IMR-90 (cell line): ENCODE data around the gene WBP2NL. TPM values are rescaled to one million over a fixed set of nuclear protein-coding genes. Genes with fewer than 3 reads are reported as not detected.

ENCODE experiments used
- ATAC-seq: fragments of 200-7000 bp; cut with Tn5 transposase; 2 replicates; pipeline ENCODE4 v1.9.1; 2020; ENCODE audit warnings: low read depth, mild to moderate bottlenecking, moderate library complexity
- BruUV-seq: library from RNA; stranded (reverse); fragments of 400-500 nt; replicated peaks from 2 replicates; lab custom pipeline; 2021; lab: Mats Ljungman, UMichigan
- CTCF ChIA-PET: fragments of 300-600 bp; formaldehyde crosslinking; extraction: SDS; loops from one replicate; lab custom pipeline; 2021; ENCODE audit warnings: antibody characterized with exemption; lab: Yijun Ruan, JAX
- POLR2A ChIA-PET: fragments of 300-600 bp; sonication (Branson Sonifier 250); formaldehyde crosslinking; loops from one replicate; lab custom pipeline; 2022; ENCODE audit warnings: antibody characterized with exemption; ENCODE audit not compliant: unreplicated experiment; lab: Charles Lee
- DNase-seq: peaks from one replicate; pipeline ENCODE4 v3.0.0; 2013
- H2AFZ ChIP-seq: replicated peaks from 2 replicates; pipeline ENCODE3; 2013; ENCODE audit warnings: low read length, mild to moderate bottlenecking; ENCODE audit not compliant: poor library complexity
- H2AK5ac ChIP-seq: 2 replicates; pipeline ENCODE4 v1.6.1; 2013; ENCODE audit warnings: low read depth, low read length, inconsistent platforms
- H2AK9ac ChIP-seq: replicated peaks from 2 replicates; pipeline ENCODE3; 2013; ENCODE audit warnings: mild to moderate bottlenecking, low read depth, low read length, moderate library complexity; ENCODE audit not compliant: poor library complexity
- H2BK120ac ChIP-seq: 2 replicates; pipeline ENCODE4 v1.6.1; 2013; ENCODE audit warnings: low read depth, low read length, inconsistent platforms
- H2BK15ac ChIP-seq: 3 replicates; pipeline ENCODE4 v1.6.1; 2013; ENCODE audit warnings: low read depth, low read length, inconsistent platforms
- H2BK20ac ChIP-seq: 2 replicates; pipeline ENCODE4 v1.6.1; 2013; ENCODE audit warnings: low read depth, mild to moderate bottlenecking, inconsistent platforms, low read length, moderate library complexity
- H2BK5ac ChIP-seq: 2 replicates; pipeline ENCODE4 v1.6.1; 2013; ENCODE audit warnings: mild to moderate bottlenecking, low read depth, low read length, inconsistent platforms; ENCODE audit not compliant: poor library complexity, severe bottlenecking
- H3K14ac ChIP-seq: replicated peaks from 2 replicates; pipeline ENCODE4 v1.6.1; 2013; ENCODE audit warnings: low read depth, low read length, inconsistent platforms
- H3K18ac ChIP-seq: 2 replicates; pipeline ENCODE4 v1.6.1; 2013; ENCODE audit warnings: low read depth, low read length, control low read depth
- H3K23ac ChIP-seq: 2 replicates; pipeline ENCODE4 v1.6.1; 2013; ENCODE audit warnings: low read depth, low read length, inconsistent platforms
- H3K27ac ChIP-seq: 2 replicates; pipeline ENCODE4 v1.5.1; 2013; ENCODE audit warnings: mild to moderate bottlenecking, control low read depth, low read length; ENCODE audit not compliant: insufficient read depth
- H3K27me3 ChIP-seq: 2 replicates; pipeline ENCODE4 v1.6.1; 2013; ENCODE audit warnings: low read length; ENCODE audit not compliant: control insufficient read depth, insufficient read depth
- H3K36me3 ChIP-seq: 2 replicates; pipeline ENCODE4 v1.6.1; 2013; ENCODE audit warnings: low read length, mixed read lengths; ENCODE audit not compliant: control insufficient read depth, insufficient read depth
- H3K4ac ChIP-seq: 2 replicates; pipeline ENCODE4 v1.6.1; 2013; ENCODE audit warnings: low read depth, low read length, inconsistent platforms
- H3K4me1 ChIP-seq: 2 replicates; pipeline ENCODE4 v1.6.1; 2013; ENCODE audit warnings: low read length, mixed read lengths; ENCODE audit not compliant: control insufficient read depth, insufficient read depth
- H3K4me2 ChIP-seq: 2 replicates; pipeline ENCODE4 v1.6.1; 2013; ENCODE audit warnings: low read depth, mild to moderate bottlenecking, control low read depth, low read length, moderate library complexity
- H3K4me3 ChIP-seq: 2 replicates; pipeline ENCODE4 v1.5.1; 2013; ENCODE audit warnings: low read depth, mild to moderate bottlenecking, control low read depth, low read length, moderate library complexity; ENCODE audit not compliant: insufficient read depth
- H3K56ac ChIP-seq: 2 replicates; pipeline ENCODE4 v1.6.1; 2013; ENCODE audit warnings: low read length, inconsistent platforms; ENCODE audit not compliant: insufficient read depth; ENCODE audit errors: extremely low read depth
- H3K79me1 ChIP-seq, 2 experiments: 2 replicates each; pipeline ENCODE4 v1.6.1; 2013; ENCODE audit warnings: low read length in 2 of 2, inconsistent platforms in 1 of 2, low read depth in 1 of 2
- H3K9ac ChIP-seq: 2 replicates; pipeline ENCODE4 v1.6.1; 2013; ENCODE audit warnings: low read depth, low read length, control low read depth
- H3K9me1 ChIP-seq: 2 replicates; pipeline ENCODE4 v1.6.1; 2013; ENCODE audit warnings: low read length, inconsistent platforms; ENCODE audit not compliant: insufficient read depth
- H3K9me3 ChIP-seq: 2 replicates; pipeline ENCODE4 v1.6.1; 2013; ENCODE audit warnings: low read length; ENCODE audit not compliant: control insufficient read depth, insufficient read depth
- H4K20me1 ChIP-seq: 2 replicates; pipeline ENCODE4 v1.6.1; 2013; ENCODE audit warnings: low read length, inconsistent platforms; ENCODE audit not compliant: insufficient read depth
- H4K5ac ChIP-seq: 2 replicates; pipeline ENCODE4 v1.6.1; 2013; ENCODE audit warnings: mild to moderate bottlenecking, low read depth, low read length, control low read depth
- H4K8ac ChIP-seq, 2 experiments: 2 replicates each; pipeline ENCODE4 v1.6.1; 2013; ENCODE audit warnings: low read depth in 2 of 2, low read length in 2 of 2, control low read depth in 1 of 2, inconsistent platforms in 1 of 2
- H4K91ac ChIP-seq: 2 replicates; pipeline ENCODE4 v1.6.1; 2013; ENCODE audit warnings: low read depth, low read length, inconsistent platforms; ENCODE audit not compliant: insufficient read depth
- WGBS, 2 experiments: methylation state at CpG; one replicate each; pipeline versions ENCODE4 v1.1.5 to v1.1.7; 2013; ENCODE audit warnings: missing lambda C conversion rate in 2 of 2; ENCODE audit not compliant: insufficient read length in 1 of 2; ENCODE audit errors: extremely low coverage in 2 of 2; 5-methylcytosine and 5-hydroxymethylcytosine counted together
- dilution Hi-C: fragments of 300-500 bp; cut with HindIII; formaldehyde crosslinking; loops from one replicate; pipeline ENCODE4 v1.14.3; 2018; ENCODE audit warnings: low sequenced_read_pairs; ENCODE audit not compliant: unreplicated experiment
- in situ Hi-C: fragments of 300-500 bp; cut with MboI; formaldehyde crosslinking; loops from 3 replicates; pipeline ENCODE4 v1.14.3; 2019; ENCODE audit warnings: low sequenced_read_pairs, inconsistent platforms, mixed read lengths
- intact Hi-C: fragments of 100-400 bp; cut with micrococcal nuclease; formaldehyde crosslinking; loops from 2 replicates; pipeline ENCODE4 v1.10.0; 2022
- polyA plus RNA-seq, 3 experiments: library from polyadenylated mRNA; depleted of rRNA; stranded (reverse); fragments of >200 nt; gene quantifications; 2 replicates each; pipeline ENCODE4 v1.2.3, GENCODE V29; 2012; ENCODE audit warnings: low replicate concordance in 1 of 3
- total RNA-seq: library from RNA; depleted of rRNA; stranded (reverse); fragments of >200 nt; gene quantifications from 2 replicates; pipeline ENCODE4 v1.2.3, GENCODE V29; 2012
- TF ChIP-seq, protein P1 (sequence below): fragments of 150-350 bp; IDR thresholded peaks from 2 replicates; pipeline ENCODE4 v1.6.1; 2017; ENCODE audit warnings: mild to moderate bottlenecking, antibody characterized with exemption, low read length, low read depth

WBP2NL gene
- total and polyA plus RNA-seq, 2 of the 4 experiments (the other 2 are of a cell fraction) = not detected

DNA sequence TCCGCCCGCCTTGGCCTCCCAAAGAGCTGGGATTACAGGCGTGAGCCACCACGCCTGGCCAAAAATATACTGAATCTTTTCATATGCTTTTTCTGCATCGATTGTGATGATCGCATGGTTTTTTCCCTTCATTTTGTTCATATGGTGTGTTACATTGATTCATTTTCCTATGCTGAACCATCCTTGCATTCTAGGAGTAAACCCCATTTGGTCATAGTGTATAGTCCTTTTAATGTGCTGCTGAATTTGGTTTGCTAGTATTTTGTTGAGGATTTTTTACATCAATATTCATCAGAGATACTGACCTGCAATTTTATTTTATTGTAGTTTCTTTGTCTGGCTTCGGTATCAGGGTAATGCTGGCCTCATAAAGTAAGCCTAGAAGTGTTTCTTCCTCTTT lies 12.2 kb downstream of the WBP2NL start:
- POLR2A ChIA-PET = no interaction called here
- Histone ChIP-seq H2BK5ac (no peak overlapping the region), H4K20me1 (no peaks in the 10 kb centered on the region), H3K4me2 (no peak overlapping the region), H3K79me1 (no peaks in the 10 kb centered on the region), H3K36me3 (no peaks in the 10 kb centered on the region), H2AK5ac (no peak overlapping the region), H3K9me3 (peaks cover 2% of the 10 kb centered on the region), H3K14ac (no peak overlapping the region), H3K9ac (no peak overlapping the region), H3K56ac (no peak overlapping the region), H3K4me3 (no peak overlapping the region), H3K18ac (no peak overlapping the region), H2AFZ (no peak overlapping the region), H3K23ac (no peak overlapping the region), H3K9me1 (no peaks in the 10 kb centered on the region), H3K4me1 (no peaks in the 10 kb centered on the region), H2BK120ac (no peak overlapping the region), H4K5ac (no peak overlapping the region), H2BK15ac (no peak overlapping the region), H4K91ac (no peak overlapping the region), H3K27ac (no peak overlapping the region), H3K27me3 (peaks cover 2% of the 10 kb centered on the region; the same call in 1 of the 2 replicates), H2BK20ac (no peak overlapping the region), H4K8ac (no peak overlapping the region), H2AK9ac (no peak overlapping the region), H3K4ac (no peak overlapping the region)
- CTCF ChIA-PET = no interaction called here
- intact Hi-C loops = no loop called here
- DNase-seq = no peak
- in situ Hi-C loops = no loop called here
- no CpG with 5 or more reads among the region's 7 CpGs for WGBS, 2 experiments
- dilution Hi-C loops = no loop called here
- ATAC-seq = no peak
- no TSS peak for BruUV-seq
- TF ChIP-seq, protein P1, sequence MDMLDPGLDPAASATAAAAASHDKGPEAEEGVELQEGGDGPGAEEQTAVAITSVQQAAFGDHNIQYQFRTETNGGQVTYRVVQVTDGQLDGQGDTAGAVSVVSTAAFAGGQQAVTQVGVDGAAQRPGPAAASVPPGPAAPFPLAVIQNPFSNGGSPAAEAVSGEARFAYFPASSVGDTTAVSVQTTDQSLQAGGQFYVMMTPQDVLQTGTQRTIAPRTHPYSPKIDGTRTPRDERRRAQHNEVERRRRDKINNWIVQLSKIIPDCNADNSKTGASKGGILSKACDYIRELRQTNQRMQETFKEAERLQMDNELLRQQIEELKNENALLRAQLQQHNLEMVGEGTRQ = no peak
